Thyroid gland (tissue), 4 donors: ENCODE measurements around the gene IGFBP3.

ENCODE experiments used
- POLR2A ChIP-seq, 2 donors: fragments of 450-650 bp; IDR thresholded peaks; one replicate each; pipeline ENCODE4 v1.6.1; 2017; ENCODE audit warnings: antibody characterized with exemption in 2 of 2, mild to moderate bottlenecking in 2 of 2, moderate library complexity in 1 of 2
- TF ChIP-seq, protein P1 (sequence below), 6 experiments: fragments of 200-600 bp in 3 of 6; fragments of 450-650 bp in 3 of 6; sonication (generic) in 3 of 6; IDR thresholded peaks; one replicate each; pipeline ENCODE4 v1.5.1; 2016 to 2019; ENCODE audit warnings: antibody characterized with exemption in 6 of 6, mild to moderate bottlenecking in 2 of 6, inconsistent platforms in 1 of 6, moderate library complexity in 1 of 6

DNA sequence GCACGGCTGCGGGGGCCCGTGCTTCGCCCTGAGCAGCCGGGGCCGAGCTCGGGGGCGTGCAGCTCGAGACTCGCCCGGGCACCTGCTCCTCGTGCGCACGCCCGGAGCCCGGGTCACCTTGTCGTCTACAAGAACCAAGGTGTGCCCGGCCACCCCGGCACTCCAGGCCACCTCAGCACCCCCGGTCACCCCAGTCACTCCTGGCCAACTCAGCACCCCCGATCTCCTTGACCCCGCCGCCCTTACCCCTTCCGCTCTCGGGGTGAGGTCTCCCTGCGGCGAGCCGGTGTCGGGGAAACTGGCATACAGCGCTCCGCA lies 268 bp upstream of the IGFBP3 start:
- no peak for TF ChIP-seq POLR2A (IDR thresholded peaks at IDR 0.05)
- TF ChIP-seq, protein P1, sequence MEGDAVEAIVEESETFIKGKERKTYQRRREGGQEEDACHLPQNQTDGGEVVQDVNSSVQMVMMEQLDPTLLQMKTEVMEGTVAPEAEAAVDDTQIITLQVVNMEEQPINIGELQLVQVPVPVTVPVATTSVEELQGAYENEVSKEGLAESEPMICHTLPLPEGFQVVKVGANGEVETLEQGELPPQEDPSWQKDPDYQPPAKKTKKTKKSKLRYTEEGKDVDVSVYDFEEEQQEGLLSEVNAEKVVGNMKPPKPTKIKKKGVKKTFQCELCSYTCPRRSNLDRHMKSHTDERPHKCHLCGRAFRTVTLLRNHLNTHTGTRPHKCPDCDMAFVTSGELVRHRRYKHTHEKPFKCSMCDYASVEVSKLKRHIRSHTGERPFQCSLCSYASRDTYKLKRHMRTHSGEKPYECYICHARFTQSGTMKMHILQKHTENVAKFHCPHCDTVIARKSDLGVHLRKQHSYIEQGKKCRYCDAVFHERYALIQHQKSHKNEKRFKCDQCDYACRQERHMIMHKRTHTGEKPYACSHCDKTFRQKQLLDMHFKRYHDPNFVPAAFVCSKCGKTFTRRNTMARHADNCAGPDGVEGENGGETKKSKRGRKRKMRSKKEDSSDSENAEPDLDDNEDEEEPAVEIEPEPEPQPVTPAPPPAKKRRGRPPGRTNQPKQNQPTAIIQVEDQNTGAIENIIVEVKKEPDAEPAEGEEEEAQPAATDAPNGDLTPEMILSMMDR (IDR thresholded peaks at IDR 0.05), result no peak
